Mesothelial cell of epicardium (in vitro differentiated cells): ENCODE data around the gene NR2F1. TPM values are rescaled to one million over a fixed set of nuclear protein-coding genes. Genes with fewer than 3 reads are reported as not detected.
A peak's percentile ranks its signal among the peaks of the same experiment; 100 is the strongest.

ENCODE experiments used
- DNase-seq, 2 experiments: peaks; one replicate each; pipeline ENCODE4 v3.0.0; 2021; ENCODE audit warnings: low spot score in 2 of 2; ENCODE audit not compliant: unreplicated experiment in 2 of 2
- H3K27ac Mint-ChIP-seq: 2 replicates; pipeline ENCODE4 v1.8.0; 2021; ENCODE audit warnings: mixed read lengths
- H3K27me3 Mint-ChIP-seq: 2 replicates; pipeline ENCODE4 v1.8.0; 2021; ENCODE audit warnings: low read depth, mixed read lengths
- H3K36me3 Mint-ChIP-seq: 2 replicates; pipeline ENCODE4 v1.8.0; 2021; ENCODE audit warnings: mixed read lengths
- H3K4me1 Mint-ChIP-seq: 2 replicates; pipeline ENCODE4 v1.8.0; 2021; ENCODE audit warnings: mixed read lengths
- H3K4me3 Mint-ChIP-seq: 2 replicates; pipeline ENCODE4 v1.8.0; 2021; ENCODE audit warnings: mild to moderate bottlenecking, moderate library complexity, mixed read lengths
- H3K9me3 Mint-ChIP-seq: 2 replicates; pipeline ENCODE4 v1.8.0; 2021; ENCODE audit warnings: mixed read lengths
- CTCF ChIP-seq: fragments of 200-600 bp; sonication (generic); IDR thresholded peaks from one replicate; pipeline ENCODE4 v1.5.0; 2021; ENCODE audit warnings: antibody characterized with exemption; ENCODE audit not compliant: unreplicated experiment
- total RNA-seq: library from RNA; stranded (reverse); gene quantifications from 3 replicates; pipeline ENCODE4 v1.2.1, GENCODE V29; 2021

The NR2F1 gene
- total RNA-seq, 1 donor from 2014 or later, result 20.3 TPM

GRCh38 chr5:93580063-93580926 is 2.7 kb upstream of the NR2F1 start:
- Mint-ChIP-seq H3K4me1 (peaks cover 25% of the 10 kb centered on the region), H3K27ac (peak overlapping the region; percentile 35), H3K36me3 (no peaks in the 10 kb centered on the region), H3K27me3 (peaks cover 37% of the 10 kb centered on the region), H3K4me3 (no peak overlapping the region), H3K9me3 (no peaks in the 10 kb centered on the region)
- DNase-seq, result peak in 1 of 2 experiments; percentile 56
- no peak for TF ChIP-seq CTCF

GRCh38 chr5:93580927-93581445 is 2.0 kb upstream of the NR2F1 start, which contains the start of gene NR2F1-AS1:
TSS of gene NR2F1-AS1 (minus strand) at chr5:93581219.
- peak in 1 of 2 experiments; percentile 64 for DNase-seq
- no peaks in the 10 kb centered on the region for H3K36me3 Mint-ChIP-seq
- peaks cover 25% of the 10 kb centered on the region for H3K4me1 Mint-ChIP-seq
- no peaks in the 10 kb centered on the region for H3K9me3 Mint-ChIP-seq
- no peak within 1 kb of the TSS for H3K4me3 Mint-ChIP-seq
- TF ChIP-seq CTCF, result no peak
- H3K27ac Mint-ChIP-seq, result peak within 1 kb of the TSS; percentile 35
- peaks cover 35% of the 10 kb centered on the region for H3K27me3 Mint-ChIP-seq

- Mint-ChIP-seq H3K9me3 (no peaks in the 10 kb centered on the region), H3K27me3 (peaks cover 36% of the 10 kb centered on the region)
- TF ChIP-seq CTCF, result no peak
Observed at GRCh38 chr5:93582167-93582462, 907 bp upstream of the NR2F1 start.

GRCh38 chr5:93583439-93583767 is 381 bp downstream of the NR2F1 start:
- no peak for DNase-seq
- no peak overlapping the region for H3K27ac Mint-ChIP-seq
- H3K4me1 Mint-ChIP-seq, result peaks cover 35% of the 10 kb centered on the region
- no peak overlapping the region for H3K4me3 Mint-ChIP-seq
- no peaks in the 10 kb centered on the region for H3K9me3 Mint-ChIP-seq
- no peak for TF ChIP-seq CTCF
- peaks cover 2% of the 10 kb centered on the region for H3K36me3 Mint-ChIP-seq
- H3K27me3 Mint-ChIP-seq, result peaks cover 35% of the 10 kb centered on the region

More at GRCh38 chr5:93582167-93582462, 907 bp upstream of the NR2F1 start:
- no peak overlapping the region for H3K27ac Mint-ChIP-seq
- peaks cover 31% of the 10 kb centered on the region for H3K4me1 Mint-ChIP-seq
- no peak overlapping the region for H3K4me3 Mint-ChIP-seq
- no peaks in the 10 kb centered on the region for H3K36me3 Mint-ChIP-seq
- DNase-seq, result no peak

- H3K36me3 Mint-ChIP-seq, result peaks cover 7% of the 10 kb centered on the region
- TF ChIP-seq CTCF, result no peak
- peak in 1 of 2 experiments; percentile 71 for DNase-seq
- H3K27me3 Mint-ChIP-seq, result peaks cover 34% of the 10 kb centered on the region
- peaks cover 34% of the 10 kb centered on the region for H3K4me1 Mint-ChIP-seq
- no peak overlapping the region for H3K27ac Mint-ChIP-seq
- H3K4me3 Mint-ChIP-seq, result peak overlapping the region; percentile 60
- H3K9me3 Mint-ChIP-seq, result no peaks in the 10 kb centered on the region
Observed at GRCh38 chr5:93583768-93584595, 960 bp downstream of the NR2F1 start.
